NCI-H446 treated with DMSO at 0.1 percent for 48 hours (cell line): ENCODE results near the gene TNRC6B.

Experiments
- DNase-seq: peaks from one replicate; lab custom pipeline; 2025; lab: John Stamatoyannopoulos, UW

The TNRC6B gene

DNA sequence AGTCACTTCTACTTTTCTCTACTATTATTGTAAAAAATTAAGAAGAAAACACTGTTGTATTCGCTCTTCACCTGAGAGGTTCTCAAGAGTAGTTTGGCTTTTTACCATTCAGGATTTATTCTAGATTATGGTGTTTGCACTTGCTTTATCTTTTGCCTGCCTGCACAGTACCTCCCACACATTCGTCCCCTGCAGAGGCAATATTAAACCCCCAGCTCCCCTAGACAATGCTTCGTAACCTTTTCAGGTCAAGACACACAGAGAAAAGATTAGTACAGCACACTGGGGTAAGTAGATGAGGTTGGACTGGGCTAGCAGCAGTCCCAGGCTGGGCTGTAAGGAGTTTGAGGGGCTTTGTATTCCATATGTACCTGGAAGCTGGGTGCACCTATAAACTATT, 62.4 kb downstream of the TNRC6B start:
- DNase-seq: no peak

DNA sequence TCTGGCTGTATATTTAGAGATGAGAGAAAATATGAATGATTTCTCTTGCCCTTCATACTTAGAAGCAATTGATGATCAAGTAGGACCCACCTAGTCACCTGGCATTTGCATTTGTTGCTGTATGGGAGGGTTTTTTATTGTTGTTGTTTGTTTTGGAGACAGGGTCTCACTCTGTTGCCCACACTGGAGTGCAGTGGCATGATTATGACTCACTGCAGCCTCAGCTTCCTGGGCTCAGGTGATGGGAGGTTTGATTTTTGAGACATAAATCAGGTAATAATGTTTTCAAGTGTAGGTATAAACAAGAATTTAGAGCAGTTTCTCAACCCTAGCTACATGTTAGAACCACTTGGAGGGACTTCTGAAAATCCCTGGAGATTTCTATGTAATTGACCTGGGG, 63.0 kb downstream of the TNRC6B start:
- no peak for DNase-seq

DNA sequence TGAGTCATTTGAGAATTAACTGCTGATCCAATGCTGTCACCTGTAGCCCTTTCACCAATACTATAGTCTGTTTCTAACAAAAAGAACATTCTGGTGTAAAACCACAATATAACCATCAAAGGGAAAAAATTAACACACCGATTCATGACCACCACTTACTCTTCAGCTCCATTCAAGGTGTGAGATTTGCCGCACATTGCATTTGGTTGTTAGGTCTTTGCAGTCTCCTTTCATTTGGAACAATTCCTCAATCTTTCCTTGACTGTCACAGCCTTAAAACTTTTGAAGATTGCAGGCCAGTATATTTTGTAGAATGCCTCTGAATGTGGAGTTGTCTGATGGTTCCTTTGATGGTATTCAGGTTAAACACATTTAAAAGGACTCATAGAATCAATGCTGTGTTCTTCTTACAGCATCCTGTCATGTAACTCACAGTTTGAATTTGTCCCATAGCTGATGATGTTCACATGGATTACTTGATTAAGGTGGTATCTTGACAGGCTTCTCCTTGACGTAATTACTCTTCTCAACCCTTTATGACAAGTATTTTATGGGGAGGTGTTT, 63.6 kb downstream of the TNRC6B start:
- no peak for DNase-seq

DNA sequence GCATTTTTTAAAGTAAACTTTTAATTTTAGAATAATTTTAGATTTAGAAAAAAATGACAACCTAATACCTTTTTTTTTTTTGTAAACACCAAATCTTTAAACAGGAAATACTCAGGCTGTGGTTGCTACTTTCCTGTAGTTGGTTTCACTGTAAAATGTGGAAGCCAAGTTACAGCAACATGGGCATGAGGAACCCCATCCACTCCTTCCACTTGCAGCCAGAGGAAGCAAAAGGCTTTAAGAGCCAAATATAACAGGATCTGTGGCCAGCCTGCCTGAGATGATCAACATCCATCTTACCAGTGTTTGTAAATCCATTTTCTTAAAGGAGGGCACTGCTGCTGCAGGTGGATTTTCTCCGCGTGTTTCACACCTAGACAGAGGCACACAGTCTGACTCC, 66.2 kb downstream of the TNRC6B start:
- no peak for DNase-seq

DNA sequence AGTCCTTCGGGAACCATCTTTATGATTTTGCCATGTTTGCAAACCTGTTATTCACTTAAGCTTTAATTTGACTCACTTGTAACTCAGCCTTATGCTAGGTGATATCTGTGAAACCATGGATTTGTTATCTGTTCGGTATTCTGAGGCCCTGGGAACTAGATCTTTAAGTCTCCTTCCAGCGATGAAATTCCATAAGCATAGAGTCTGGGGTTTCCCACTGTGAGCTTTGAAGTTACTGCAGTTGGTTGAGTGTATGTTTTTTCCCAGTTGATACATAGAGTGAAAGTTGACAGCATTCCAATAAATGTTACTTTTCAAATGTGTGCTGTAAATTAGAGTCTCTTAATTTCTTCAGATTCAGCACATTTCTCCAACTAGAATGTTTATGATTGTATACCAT, 66.9 kb downstream of the TNRC6B start:
- DNase-seq: no peak

DNA sequence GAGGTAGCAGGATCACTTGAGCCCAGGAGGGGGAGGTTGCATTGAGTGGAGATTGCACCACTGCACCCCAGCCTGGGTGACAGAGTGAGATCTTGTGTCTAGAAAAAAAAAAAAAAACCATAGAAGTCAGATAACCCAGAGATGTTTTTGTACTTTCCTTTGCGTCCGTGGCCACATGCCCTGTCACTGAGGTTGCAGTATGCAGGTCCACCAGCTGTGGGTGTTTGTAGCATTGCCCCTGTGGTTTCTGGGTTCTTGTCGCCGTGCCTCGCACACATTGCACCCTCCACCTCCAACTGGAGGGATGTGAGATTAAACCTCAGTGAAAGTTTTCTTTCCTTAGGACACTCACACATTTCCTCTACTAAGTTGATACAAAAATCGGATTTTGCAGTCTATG, 70.3 kb downstream of the TNRC6B start:
- no peak for DNase-seq

DNA sequence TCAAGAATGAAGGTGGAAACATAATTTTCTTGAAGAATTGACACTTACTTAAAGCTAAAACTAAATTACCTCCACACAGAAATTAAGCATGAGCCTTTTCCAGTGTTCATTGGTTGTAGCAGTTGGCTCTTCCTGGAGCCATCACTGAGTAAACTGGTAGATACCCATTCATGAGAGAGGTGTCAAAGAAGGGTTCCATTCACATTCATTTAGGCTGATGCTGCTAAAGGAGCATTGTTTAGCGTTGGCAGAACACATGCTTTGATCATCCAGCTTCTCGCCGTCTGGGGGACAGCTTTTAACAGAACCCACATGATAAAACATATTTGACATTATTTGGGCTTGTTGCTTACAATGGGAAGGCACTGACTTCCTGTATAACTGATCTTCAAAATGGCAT, 71.6 kb downstream of the TNRC6B start:
- DNase-seq: no peak

DNA sequence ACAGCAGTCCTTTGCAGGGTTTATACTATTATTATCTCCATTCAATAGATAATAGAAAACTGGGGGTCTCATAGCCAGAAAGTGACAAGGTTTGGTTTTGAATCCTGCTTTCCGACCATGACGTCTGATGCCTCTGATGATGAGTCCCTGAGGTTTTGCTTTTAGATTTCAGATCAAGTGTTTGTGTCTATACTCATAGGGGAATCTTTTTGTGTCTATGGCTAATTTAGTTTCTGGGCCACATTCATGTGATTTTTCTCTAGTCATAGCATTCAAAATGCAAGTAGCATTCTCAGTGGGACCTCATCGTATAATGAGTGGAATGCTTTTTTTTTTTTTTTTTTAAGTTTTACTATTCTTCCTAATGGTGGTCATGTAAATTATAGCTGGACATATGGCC, 72.9 kb downstream of the TNRC6B start:
- DNase-seq: no peak

DNA sequence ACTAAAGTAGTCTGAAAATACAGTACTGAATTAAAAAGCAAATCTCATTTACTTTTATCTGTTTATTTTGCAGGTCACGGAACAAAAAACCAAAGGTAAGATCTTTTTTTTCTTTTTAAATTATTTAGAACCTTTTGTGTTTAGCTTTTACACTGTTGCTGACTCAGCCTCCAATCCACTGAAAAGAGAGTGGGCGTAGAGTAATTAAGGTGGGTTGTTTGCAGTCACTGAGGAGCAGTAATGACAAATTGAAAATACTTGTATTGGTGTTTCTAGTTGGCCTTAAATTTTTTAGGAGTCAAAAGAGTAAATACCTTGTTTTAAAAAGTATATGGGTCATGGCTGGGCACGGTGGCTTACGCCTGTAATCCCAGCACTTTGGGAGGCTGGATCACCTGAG, 73.4 kb downstream of the TNRC6B start:
- DNase-seq: no peak

DNA sequence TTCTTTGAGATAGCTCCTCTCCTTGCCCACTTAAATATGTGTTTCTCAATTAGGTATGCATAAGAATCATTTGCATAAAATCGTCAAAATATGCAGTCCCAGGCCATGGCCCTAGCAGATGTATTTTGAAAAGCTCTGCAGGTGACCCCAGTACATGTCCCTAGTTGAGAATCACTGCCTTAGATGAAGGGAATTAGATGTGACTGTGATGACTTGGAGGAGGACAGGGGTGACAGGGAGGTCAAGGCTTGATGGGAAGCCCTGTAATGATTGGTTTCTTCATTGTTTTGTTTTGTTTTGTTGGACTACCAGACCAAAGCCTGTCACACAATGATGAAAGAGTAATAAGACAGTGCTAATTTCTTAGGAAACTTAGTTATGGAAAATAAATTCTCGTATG, 74.4 kb downstream of the TNRC6B start:
- no peak for DNase-seq

DNA sequence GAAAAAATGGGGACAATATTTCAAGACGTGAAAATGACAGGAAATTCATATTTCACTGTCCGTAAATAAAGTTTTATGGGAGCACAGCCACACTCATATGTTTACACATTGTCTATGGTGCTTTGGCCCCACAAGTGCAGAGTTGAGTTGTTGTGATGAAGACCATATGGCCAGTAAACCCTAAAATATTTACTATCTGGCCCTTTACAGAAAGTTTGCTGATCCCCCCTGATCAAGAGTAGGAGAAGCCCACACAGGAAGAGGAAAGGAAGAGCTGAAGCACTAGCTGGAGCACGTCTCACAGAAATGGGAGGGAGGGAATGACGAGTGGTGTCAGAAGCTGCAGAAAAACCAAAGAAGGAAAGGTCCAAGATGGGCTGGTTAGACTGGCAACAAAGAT, 78.8 kb downstream of the TNRC6B start:
- no peak for DNase-seq

DNA sequence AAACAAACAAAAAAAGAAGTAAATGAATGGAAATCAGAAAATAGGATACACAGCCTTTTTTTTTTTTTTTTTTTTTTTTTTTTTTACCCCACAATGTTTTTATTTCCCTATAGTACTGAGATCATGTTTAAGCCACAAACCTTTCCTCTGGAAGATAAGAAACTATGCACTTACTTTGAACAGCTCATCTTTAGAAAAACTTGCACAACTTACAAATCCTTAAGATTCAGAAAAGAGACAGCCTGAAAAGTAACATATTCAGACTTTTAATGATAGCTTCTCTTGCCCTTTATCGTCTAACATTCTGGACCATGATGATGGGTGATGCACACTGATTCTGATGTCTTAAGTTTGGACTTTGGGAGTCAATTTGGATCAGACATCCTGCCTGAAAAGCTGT, 80.3 kb downstream of the TNRC6B start:
- no peak for DNase-seq

DNA sequence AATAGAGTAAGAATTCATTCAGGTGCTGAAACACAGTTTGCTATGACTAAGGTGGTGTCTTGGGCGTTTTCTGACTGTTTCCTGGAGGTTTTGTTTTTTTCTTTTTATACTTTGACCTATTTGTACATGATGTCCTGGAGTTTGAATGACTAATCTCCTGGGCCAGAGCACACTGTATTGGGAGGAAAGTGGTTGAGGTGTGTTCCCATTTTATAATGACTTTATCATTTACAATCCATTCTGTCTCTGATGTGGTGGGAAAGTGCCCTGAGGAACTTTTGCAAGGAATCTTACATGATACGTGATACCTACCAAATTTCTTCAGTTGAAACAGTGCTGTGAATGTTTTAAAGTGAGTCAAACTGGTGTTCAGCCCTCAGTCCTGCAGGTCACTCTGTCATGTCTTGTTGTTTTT, 80.8 kb downstream of the TNRC6B start:
- DNase-seq: no peak

DNA sequence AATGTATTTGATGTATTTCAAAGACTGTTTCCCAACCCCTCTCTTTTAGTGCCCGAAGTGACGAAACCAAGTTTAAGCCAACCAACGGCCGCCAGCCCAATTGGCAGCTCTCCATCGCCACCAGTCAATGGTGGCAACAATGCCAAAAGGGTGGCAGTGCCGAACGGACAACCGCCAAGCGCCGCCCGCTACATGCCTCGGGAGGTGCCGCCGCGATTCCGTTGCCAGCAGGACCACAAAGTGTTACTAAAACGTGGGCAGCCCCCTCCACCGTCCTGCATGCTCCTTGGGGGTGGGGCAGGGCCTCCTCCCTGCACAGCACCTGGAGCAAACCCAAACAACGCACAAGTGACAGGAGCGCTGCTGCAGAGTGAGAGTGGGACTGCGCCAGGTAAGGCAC, 84.1 kb downstream of the TNRC6B start:
- DNase-seq: no peak

DNA sequence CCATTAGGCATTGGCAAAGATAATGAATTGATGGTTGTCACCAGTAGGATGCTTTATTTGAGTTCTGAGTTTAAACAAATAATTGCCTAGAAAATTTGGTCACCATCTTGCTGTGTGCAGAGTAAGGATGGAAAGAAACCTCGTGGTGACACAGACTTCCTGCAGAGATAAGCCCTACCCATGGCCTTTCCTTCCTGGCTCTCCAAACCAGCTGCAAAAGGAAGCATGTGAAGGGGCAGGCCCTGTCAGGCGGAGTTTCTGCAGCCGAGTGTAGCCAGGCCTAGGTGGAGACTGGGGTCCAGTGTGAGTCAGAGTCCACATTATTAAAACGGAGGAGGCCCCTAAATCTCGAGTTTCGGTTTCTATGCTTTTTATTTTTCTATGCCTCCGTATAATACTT, 85.5 kb downstream of the TNRC6B start:
- no peak for DNase-seq

DNA sequence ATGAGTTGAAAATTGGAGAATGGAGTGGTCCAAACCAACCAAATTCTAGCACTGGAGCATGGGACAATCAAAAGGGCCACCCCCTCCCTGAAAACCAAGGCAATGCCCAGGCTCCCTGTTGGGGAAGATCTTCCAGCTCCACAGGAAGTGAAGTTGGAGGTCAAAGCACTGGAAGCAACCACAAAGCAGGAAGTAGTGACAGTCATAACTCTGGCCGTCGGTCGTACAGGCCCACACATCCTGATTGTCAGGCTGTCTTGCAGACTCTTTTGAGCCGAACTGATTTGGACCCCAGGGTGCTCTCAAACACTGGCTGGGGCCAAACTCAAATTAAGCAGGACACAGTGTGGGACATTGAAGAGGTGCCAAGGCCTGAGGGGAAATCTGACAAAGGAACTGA, 88.1 kb downstream of the TNRC6B start:
- no peak for DNase-seq

DNA sequence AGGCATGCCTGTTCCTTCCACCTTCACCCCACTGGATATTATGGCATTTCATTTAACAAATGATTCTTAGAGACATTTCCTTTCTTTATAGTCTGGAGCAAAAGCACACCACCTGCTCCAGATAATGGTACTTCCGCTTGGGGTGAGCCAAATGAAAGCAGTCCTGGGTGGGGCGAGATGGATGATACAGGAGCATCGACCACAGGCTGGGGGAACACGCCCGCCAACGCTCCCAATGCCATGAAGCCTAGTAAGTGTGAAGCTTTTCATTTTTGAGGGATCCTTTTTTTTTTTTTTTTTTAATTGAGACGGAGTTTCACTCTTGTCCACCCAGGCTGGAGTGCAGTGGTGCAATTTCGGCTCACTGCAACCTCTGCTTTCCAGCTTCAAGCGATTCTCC, 92.3 kb downstream of the TNRC6B start:
- no peak for DNase-seq

DNA sequence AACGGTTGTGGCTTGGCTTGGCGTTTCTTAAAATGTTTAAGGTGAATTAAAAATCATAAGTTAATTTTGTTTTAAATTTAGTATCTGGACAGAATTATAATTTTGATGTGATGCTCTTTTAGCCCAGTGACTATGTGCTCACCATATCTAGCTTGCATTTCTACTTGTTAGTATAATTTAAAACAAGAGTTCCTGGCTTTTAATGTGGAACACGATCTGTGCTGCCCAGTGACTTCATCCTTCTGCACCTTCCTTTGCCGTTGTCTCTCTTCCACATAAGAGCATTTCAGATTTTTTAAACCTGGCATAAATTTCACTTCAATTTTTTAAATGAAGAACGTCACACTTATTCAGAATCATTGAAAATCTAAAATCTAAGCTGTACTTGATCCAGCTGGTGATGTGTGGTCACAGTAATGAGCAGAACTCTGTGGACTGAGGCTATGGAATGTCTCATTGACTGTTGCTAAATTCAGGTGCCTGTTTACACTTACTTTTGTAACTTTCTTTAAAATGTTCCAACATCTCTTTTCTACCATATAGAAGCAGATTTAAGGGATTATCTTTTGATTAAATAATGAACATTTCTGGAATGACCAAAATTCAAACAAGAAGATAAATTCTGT, 93.1 kb downstream of the TNRC6B start:
- DNase-seq: no peak

DNA sequence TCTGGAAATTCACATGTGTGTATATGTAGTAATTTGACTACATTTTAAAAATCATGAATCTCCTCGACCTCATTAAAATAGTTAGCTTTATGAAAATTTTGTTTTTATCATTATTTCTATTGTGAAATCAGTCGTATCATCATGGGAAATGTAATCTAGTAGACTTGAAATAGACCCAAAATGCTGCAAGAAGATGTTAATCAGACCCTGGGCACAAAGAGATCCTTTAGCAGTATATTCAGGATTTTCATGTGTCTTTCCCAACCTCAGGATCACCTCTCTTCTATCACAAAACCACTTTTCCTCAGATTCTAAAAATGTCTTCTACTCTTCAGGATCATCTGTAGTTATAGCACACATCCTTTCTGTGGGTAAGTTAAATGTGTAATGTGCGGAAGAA, 93.7 kb downstream of the TNRC6B start:
- no peak for DNase-seq

DNA sequence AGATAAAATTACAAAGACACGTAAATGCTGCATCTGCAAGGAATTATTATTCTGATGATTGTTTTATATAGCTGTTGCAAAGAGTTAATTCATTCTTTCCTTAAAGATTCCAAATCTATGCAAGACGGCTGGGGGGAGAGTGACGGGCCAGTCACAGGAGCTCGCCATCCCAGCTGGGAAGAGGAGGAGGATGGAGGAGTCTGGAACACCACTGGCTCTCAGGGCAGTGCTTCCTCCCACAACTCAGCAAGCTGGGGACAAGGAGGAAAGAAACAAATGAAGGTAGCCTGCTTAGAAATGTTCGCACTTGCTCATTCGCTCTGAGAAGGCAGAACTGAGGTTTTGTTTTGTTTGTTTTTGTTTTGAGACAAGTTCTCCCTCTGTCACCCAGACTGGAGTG, 95.6 kb downstream of the TNRC6B start:
- DNase-seq: no peak

DNA sequence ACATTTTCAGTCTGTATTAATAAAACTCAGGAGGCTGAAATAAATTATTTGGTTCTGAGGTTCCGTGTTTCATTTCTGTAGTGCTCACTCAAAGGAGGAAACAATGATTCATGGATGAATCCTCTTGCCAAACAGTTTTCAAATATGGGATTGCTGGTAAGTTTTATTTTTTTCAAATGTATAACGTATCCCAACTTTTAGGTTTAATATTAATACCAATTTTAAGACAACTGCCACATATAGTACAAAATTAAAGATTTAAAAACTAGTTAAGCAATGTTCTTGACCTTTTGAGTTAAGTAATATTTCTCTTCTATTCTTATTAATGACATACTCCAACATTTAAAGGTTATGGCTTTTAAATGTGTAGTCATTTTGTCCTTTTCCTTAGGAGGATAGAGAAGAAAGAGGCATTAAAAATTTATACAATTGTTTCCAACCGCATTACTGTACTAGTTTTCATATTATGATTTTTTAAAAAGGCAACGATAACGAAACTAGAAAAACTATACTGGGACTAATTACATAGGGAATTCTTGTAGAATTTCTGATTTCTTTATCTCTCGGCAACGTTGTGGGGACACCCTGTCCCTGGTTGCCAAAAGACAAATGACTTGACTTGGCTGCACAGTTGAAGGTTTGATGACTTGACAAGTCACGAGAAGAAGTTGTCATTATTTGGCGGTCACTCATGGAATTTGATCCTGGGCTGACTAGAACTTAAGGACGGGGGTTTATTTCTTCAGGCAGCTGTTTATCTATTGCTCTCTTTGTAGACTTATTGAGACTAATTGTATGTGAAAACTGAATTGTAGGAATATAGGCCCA, 99.5 kb downstream of the TNRC6B start:
- no peak for DNase-seq

DNA sequence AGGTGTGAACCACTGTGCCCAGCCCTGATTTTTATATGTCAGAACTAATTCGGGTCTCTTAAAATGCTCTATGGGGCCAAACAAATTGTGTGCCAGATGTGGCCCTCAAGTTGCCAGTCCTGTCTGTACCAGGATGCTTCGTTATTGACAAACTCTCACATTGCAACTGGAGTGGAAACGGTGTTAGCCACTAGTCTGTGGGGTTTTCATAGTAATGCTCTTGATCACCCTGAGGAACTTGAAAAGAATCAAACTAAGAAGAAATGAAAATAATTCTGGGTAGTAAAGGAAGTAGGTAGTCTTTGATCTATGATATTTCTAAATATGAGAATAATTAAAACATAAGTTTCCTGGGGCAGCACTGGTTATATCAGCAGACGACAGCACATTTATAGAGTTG, 101.3 kb downstream of the TNRC6B start:
- no peak for DNase-seq

DNA sequence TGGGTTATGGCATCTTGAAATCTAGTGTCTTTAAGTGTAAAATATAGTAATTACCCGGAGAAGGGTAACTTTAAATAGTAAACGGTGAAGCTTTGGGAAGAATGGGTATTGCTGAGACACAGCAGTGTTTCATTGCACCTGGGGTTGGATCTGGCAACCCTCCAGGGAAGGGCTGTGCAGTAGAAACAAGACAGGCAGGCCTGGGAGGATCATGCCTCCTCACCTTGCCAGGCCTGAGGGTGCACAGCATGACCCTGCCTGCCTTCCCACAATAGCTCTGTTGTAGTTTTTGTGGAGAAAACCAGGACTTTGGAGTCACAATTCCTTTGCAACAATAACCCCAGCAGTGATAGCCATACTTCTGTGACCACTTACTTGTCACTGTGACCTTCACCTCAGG, 104.0 kb downstream of the TNRC6B start:
- no peak for DNase-seq

DNA sequence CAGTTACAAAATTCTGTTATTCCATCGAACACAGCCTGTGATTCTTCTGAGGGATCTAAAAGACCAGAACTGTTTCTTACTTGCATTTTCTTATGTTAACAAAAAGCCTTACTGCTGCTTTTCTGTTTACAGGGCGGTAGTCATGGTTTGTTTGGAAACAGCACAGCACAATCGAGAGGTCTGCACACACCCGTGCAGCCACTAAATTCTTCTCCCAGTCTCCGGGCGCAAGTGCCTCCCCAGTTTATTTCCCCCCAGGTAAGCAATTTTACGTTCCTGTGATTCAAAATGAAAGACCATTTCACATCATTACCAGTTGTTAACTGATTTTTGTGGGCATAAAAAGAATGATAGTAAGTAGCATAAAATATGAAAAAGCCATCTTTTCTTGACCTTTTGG, 107.8 kb downstream of the TNRC6B start:
- no peak for DNase-seq
